Posterior cingulate gyrus (tissue), 11 donors: ENCODE data around the gene TSKU.
"Not testable (repeated sequence)": the region's sequence is repeated elsewhere in the genome, so short reads cannot be mapped to it uniquely, and the experiment has no call there.

Experiments
- DNase-seq, 10 donors: peaks; one replicate each; pipeline versions ENCODE4 v3.0.0 to v3.0.0-alpha.2; 2020 to 2021; ENCODE audit warnings: mixed read lengths in 3 of 10
- intact Hi-C: fragments of 100-400 bp; cut with DNase I; formaldehyde crosslinking; loops from one replicate; pipeline ENCODE4 v1.15.1; 2023

TSKU gene

DNA sequence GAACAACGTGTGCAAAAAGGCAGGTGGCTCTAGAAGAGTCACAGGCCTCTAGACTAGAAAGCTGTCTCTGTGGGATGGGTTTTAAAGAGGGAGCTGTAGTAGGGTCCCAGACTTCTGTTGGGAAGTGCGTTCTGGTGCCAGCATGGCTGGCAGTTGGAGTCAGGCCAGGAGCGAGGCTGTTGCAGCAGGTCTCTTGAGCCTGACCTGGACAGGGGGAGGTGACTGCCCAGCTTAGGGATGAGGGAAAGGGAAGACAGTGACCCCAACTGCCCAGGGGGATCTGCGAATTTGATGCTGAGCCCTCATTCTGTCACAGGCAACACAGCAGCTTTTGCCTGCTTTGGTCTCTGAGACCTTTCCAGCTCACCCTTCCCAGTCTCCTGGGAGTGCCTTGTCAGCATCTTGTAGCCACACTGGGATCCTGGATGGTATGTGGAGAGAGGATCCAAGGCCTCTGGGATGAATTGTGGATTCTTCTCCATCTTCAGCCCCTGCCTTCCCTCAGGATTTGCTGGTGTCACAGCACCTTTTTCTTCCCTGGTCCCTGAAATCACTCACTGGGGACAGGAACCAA lies 3.4 kb downstream of the TSKU start:
- peak in 1 of 10 donors; percentile 52 for DNase-seq
- intact Hi-C loops: no loop called here

DNA sequence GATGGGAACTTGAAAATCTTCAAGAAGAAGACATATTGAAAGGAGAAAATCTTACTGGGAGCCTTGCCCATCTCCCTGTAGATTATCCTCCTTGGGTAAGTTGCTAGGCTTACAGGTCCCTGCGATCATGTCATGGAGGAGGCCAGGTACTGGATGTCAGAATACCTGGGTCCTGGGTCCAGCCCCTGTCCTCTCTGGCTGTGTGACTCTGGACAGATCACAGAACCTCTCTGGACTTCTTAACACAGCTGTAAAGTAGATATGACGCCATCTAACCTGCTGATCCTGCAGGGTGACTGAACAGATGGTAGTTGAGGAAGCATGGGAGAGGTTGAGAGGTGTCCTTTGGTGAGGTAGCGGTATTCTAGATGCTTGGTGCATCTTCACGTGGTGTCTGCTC lies 4.1 kb downstream of the TSKU start:
- no peak for DNase-seq
- intact Hi-C loops: no loop called here

DNA sequence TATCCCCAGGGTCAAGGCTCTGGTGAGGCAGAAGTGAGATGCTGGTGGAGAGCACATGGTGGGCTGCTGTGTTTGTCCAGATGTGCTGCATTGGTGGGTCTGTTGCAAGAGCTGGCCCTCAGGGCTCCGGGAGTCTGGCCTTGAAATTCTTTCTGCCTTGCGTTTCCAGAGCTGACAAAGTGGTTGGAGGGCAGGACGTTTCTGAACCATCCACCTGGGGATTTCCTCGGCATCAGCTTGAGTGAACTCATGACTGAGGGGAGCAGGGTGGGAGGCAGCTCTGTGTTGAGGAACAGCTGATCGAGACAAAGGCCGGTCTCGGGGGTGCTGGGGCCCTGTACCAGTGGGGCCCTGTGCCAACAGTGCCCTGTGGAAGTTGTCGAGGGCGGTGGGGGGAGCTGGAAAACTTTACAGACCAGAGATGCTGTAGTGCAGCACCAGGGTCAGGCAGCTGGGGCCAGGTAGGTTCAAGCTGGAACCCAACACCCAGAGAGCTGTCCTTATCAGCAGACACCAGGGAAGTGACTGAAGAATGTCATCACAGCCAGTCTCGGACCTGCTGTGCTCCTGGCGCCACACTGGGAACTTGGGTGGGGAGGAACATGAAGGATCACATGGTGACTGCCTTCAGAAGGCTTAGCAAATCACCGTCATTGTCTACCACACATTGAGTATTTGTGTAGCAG lies 4.9 kb downstream of the TSKU start:
- DNase-seq: peak in 2 of 10 donors; percentile 63 to 73
- intact Hi-C loops: no loop called here

DNA sequence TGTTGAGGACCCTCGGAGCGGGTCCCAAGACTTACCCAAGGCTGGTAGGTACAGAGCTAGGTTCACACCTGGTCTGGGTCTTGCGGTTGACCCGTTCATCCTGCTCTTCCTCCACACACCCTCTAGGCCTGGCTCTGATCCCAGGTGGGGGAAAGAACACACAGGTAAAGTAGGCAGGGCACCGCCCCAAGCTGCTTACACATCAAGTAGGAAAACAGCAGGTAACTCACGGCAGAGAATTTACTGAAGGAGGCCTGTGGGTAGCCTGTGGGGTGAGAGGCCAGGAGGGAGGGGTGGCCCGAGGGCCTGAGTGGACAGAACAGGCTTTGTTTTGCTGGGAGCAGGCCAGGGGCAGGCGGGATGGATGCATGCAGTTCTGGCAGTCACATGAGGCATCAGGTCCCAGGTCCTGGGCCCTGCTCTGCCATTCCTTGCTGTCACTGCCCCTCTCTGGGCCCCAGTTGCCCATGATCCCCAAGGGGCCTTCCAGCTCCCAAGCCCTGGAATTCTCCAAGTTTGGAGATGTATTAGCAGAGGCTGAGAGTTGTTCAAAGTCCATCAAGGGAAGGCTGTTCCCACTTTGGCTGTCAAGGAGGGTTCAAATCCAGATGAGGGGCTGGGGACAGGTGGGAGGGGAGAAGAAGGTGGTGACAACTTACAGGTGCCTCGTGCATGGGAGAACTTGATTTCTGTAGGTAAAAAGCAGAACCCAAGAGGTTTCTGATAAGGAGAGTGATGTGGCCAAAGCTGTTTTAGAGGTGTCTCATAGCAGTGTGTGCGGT lies 5.7 kb downstream of the TSKU start:
- intact Hi-C loops: no loop called here
- DNase-seq: peak in 7 of 10 donors; percentile 35 to 91 (median 61)

DNA sequence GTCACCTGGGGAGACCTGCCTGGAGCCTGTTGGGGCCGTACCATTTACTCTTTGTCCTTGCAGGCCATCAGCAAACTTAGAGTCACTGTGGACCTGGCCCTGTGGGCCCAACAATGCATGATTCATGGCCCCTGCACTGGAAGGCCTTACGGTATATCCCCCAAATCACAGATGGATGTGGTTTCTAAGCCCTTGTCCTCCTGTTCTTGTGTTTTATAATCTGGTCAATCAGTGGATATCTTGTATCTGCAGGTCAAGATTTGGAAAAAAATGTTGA lies 6.2 kb downstream of the TSKU start:
- DNase-seq: peak in 1 of 10 donors; percentile 49
- intact Hi-C loops: no loop called here

DNA sequence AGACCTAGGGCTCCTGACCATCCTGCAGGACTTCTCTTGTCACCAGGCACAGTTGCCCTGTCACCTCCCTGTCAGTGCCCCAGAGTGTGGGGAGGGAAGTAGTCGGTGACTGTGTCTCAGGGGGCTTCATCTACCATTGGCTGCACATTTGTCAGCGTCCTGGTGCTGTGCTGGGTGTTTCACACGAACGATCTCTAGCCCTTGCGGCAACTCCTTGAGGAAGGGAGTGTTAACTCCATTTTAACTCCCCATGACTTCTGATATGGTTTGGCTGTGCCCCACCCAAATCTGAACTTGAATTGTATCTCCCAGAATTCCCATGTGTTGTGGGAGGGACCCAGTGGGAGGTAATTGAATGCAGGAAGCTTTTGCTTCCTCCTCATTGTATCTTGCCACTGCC lies 7.1 kb downstream of the TSKU start:
- DNase-seq: peak in 2 of 10 donors; percentile 39 to 63
- intact Hi-C loops: no loop called here

DNA sequence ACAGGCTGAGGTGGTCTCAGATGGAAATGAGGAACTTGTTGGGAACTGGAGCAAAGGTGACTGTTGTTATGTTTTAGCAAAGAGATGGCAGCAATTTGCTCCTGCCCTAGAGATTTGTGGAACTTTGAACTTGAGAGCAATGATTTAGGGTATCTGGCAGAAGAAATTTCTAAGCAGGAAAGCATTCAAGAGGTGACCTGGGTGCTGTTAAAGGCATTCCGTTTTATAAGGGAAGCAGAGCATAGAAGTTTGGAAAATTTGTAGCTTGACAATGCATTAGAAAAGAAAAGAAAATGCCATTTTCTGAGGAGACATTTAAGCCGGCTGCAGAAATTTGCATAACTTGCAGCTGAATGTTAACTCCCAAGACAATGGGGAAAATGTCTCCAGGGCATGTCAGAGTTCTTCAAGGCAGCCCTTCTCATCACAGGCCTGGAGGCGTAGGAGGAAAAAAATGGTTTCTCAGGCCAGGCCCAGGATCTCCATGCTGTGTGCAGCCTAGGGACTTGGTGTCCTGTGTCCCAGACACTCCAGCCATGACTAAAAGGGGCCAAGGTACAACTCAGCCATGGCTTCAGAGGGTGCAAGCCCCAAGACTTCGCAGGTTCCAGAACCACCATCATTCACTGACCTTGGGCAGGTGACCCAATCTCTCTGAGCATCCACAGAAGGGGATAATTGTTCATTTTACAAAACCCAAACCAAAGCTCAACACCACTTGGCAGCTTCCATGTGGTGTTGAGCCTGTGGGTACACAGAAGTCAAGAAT lies 8.0 kb downstream of the TSKU start:
- peak in 1 of 10 donors; percentile 34 for DNase-seq
- intact Hi-C loops: not testable (repeated sequence)

DNA sequence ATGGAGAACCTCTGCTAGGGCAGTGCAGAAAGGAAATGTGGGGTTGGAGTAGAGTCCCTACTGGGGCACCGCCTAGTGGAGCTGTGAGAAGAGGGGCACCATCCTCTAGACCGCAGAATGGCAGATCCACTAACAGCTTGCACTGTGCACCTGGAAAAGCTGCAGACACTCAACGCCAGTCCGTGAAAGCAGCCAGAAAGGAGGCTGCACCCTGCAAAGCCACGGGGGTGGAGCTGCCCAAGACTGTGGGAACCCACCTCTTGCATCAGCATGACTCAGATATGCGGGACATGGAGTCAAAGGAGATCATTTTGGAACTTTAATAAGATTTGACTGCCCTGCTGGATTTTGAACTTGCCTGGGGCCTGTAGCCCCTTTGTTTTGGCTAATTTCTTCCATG lies 8.7 kb downstream of the TSKU start:
- intact Hi-C loops: no loop called here
- peak in 1 of 10 donors; percentile 55 for DNase-seq

DNA sequence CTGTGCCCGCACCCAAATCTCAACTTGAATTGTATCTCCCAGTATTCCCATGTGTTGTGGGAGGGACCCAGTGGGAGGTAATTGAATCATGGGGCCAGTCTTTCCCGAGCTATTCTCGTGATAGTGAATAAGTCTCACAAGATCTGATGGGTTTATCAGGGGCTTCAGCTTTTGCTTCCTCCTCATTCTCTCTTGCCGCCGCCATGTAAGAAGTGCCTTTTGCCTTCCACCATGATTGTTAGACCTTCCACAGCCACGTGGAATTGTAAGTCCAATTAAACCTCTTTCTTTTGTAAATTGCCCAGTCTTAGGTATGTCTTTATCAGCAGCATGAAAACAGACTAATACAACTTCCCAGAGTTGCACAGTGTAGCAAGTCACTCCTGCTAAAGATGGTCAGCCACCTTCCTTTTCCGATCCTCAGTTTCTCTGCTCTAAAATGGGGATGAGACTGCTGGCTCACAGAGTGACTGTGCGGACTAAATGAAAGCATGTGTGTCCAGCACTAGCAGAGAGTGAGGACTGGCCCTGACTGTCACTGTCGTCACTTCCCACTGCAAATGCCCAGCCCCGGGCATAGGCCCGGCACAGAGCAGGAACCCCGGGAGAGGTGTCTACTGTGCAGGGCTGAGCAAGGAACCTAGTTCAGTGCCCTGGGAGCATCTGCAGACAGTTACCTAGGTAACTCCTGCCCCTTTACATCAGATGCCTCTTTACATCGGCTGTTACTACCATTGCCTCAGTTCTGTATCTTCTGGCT lies 9.5 kb downstream of the TSKU start:
- peak in 1 of 10 donors; percentile 75 for DNase-seq

DNA sequence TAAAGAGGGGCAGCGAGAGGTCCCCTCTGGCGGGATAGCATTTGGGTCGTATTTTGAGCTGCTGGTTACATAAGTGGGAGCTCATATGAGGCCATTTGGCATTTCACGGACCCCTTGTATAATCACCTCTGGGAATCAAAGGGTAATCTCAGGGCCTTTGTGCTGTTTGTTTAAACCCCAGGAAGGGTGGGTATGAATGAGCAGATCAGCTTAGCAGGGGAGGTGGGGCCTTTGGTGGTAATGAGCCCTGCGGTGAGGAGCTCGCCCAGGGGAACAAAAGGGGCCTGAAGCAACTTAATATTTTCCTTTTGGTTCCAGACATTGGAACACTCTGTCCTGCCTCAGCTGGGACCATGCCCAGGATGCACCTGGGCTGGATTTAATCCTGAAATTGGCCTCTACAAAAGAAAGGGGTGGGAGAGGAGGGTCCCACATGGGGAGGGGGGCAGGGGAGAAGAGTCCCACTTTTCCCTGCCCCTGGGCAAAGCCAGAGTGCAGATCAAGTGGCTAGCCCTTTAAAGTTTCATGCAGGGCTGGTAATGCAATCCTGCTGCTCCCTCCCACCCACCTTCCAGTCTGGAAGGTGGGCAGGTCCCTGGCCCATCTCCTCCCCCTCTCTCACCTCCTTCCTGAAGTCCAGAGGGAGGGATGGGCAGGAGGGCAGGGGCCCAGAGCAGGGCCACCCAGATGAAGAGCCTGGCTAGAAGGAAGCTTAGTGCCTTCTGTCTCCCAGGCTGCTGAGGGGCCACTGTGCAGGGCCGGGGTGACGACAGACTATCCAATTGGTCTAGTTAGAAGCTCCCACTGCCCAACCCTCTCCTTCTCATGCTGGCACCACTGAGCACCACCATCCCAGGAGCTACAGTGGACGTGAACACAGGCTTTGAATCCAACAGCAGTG lies 10.5 kb downstream of the TSKU start:
- DNase-seq: peak in 1 of 10 donors; percentile 22
- intact Hi-C loops: no loop called here

More for the DNA sequence above, 9.5 kb downstream of the TSKU start:
- intact Hi-C loops: no loop called here

DNA sequence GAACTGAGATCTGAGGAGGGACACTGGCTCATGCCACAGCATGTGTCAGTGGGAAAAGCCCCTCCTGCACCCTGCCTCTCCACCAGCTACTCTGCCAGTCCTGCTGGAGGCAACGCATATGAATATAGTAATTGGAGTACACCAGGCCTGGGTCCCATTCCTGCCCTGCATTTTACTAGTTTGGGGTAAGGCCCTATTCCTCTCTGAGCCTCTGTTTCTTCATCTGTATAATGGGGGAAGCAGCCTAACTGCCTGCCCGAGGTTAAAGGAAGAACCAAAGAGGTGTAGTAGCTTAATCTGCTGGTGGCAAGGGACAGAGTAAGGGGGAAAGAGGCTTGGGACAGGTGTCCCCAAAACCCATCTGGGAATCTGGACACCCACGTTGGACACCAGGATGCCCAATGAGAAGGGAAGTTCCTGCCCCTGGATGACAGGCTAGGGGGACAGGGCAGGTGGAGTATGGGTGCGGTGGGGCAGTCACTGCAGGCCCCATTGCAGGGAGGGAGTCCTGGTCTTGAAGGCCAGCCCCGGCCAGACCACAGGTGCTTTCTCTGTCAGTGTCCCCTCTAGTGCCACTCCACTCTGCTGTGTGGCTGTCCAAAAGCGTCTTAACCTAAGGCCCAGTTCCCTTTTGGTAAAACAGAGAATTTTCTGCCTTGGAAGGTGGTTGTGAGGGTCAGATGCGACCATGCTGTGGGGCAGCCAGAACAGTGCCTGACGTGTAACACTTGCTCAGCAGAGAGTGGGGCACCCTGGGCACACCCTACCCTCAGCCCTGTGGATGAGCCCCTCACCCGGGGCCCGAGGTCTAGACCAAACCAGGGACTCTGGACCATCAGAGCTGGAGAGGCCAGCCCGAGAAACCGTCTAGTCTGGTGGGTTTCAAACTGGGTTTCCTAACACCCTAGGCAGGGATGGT lies 11.5 kb downstream of the TSKU start:
- no peak for DNase-seq
- intact Hi-C loops: no loop called here

DNA sequence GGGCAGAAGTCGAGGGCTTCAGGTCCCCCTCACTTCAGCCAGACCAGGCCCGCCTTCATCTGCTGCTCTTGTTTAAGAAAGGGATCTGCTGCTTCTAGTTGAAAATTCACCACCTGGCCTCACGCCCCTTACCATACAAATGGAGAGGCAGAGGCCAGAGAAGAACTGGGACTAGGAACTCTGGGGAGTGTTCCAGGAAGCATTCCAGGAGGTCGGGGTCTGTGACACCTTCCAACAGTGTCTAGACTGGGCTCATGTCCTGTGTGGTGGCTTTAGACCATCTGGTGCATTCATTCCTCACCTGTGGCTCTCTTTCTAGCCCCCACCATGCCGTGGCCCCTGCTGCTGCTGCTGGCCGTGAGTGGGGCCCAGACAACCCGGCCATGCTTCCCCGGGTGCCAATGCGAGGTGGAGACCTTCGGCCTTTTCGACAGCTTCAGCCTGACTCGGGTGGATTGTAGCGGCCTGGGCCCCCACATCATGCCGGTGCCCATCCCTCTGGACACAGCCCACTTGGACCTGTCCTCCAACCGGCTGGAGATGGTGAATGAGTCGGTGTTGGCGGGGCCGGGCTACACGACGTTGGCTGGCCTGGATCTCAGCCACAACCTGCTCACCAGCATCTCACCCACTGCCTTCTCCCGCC lies 12.3 kb downstream of the TSKU start:
- DNase-seq: peak in 1 of 10 donors; percentile 76
- intact Hi-C loops: no loop called here

DNA sequence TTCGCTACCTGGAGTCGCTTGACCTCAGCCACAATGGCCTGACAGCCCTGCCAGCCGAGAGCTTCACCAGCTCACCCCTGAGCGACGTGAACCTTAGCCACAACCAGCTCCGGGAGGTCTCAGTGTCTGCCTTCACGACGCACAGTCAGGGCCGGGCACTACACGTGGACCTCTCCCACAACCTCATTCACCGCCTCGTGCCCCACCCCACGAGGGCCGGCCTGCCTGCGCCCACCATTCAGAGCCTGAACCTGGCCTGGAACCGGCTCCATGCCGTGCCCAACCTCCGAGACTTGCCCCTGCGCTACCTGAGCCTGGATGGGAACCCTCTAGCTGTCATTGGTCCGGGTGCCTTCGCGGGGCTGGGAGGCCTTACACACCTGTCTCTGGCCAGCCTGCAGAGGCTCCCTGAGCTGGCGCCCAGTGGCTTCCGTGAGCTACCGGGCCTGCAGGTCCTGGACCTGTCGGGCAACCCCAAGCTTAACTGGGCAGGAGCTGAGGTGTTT lies 12.8 kb downstream of the TSKU start:
- DNase-seq: no peak
- intact Hi-C loops: no loop called here

DNA sequence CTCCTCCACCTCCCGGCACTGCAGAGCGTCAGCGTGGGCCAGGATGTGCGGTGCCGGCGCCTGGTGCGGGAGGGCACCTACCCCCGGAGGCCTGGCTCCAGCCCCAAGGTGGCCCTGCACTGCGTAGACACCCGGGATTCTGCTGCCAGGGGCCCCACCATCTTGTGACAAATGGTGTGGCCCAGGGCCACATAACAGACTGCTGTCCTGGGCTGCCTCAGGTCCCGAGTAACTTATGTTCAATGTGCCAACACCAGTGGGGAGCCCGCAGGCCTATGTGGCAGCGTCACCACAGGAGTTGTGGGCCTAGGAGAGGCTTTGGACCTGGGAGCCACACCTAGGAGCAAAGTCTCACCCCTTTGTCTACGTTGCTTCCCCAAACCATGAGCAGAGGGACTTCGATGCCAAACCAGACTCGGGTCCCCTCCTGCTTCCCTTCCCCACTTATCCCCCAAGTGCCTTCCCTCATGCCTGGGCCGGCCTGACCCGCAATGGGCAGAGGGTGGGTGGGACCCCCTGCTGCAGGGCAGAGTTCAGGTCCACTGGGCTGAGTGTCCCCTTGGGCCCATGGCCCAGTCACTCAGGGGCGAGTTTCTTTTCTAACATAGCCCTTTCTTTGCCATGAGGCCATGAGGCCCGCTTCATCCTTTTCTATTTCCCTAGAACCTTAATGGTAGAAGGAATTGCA lies 13.5 kb downstream of the TSKU start:
- DNase-seq: peak in 1 of 10 donors; percentile 37
- intact Hi-C loops: no loop called here

DNA sequence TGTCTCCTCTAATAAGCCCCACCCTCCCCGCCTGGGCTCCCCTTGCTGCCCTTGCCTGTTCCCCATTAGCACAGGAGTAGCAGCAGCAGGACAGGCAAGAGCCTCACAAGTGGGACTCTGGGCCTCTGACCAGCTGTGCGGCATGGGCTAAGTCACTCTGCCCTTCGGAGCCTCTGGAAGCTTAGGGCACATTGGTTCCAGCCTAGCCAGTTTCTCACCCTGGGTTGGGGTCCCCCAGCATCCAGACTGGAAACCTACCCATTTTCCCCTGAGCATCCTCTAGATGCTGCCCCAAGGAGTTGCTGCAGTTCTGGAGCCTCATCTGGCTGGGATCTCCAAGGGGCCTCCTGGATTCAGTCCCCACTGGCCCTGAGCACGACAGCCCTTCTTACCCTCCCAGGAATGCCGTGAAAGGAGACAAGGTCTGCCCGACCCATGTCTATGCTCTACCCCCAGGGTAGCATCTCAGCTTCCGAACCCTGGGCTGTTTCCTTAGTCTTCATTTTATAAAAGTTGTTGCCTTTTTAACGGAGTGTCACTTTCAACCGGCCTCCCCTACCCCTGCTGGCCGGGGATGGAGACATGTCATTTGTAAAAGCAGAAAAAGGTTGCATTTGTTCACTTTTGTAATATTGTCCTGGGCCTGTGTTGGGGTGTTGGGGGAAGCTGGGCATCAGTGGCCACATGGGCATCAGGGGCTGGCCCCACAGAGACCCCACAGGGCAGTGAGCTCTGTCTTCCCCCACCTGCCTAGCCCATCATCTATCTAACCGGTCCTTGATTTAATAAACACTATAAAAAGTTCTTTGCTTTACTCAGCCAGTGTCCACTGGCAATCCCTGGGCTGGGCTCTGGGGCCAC lies 14.4 kb downstream of the TSKU start:
- DNase-seq: peak in 1 of 10 donors; percentile 34
- intact Hi-C loops: no loop called here

DNA sequence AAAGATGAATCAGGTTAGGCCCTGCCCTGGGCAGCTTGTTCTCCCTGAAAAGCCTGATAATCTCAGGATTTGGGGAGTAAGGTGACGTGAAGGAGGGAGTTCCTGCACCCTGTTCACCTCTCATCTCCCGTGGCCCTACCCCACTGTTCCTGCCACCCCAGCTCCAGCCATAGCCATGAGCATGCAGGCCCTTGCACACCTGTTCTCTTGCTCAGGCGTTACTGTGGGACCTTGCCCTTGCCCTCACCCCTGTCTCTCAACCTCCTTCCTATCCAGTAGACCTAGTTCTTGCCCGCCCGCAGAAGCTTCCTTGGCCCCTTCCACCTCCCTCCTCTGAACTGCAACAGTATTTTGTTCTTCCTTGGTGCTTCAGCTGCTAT lies 15.0 kb downstream of the TSKU start:
- peak in 1 of 10 donors; percentile 50 for DNase-seq
- intact Hi-C loops: no loop called here
